HG03571 (cell line): ENCODE results near the gene HARS1.
A peak's percentile ranks its signal among the peaks of the same experiment; 100 is the strongest.
"Not testable (repeated sequence)": the region's sequence is repeated elsewhere in the genome, so short reads cannot be mapped to it uniquely, and the experiment has no call there.

Source experiments
- ATAC-seq: cut with Tn5 transposase; IDR thresholded peaks from one replicate; pipeline ENCODE4 v1.9.1; 2021; ENCODE audit not compliant: unreplicated experiment

The HARS1 gene

GRCh38 chr5:140690941-140691924 lies at the start of gene HARS1, which contains the start of gene HARS2:
Gene HARS1, minus strand, starts transcription at chr5:140691370. Its CDS starts 66 bp downstream, at chr5:140691304.
Gene HARS2, plus strand, starts transcription at chr5:140691455. Its CDS starts 194 bp downstream, at chr5:140691649.
- peak; percentile 96 for ATAC-seq

GRCh38 chr5:140737486-140737885 lies 46.3 kb upstream of the HARS1 start:
- ATAC-seq = no peak

DNA sequence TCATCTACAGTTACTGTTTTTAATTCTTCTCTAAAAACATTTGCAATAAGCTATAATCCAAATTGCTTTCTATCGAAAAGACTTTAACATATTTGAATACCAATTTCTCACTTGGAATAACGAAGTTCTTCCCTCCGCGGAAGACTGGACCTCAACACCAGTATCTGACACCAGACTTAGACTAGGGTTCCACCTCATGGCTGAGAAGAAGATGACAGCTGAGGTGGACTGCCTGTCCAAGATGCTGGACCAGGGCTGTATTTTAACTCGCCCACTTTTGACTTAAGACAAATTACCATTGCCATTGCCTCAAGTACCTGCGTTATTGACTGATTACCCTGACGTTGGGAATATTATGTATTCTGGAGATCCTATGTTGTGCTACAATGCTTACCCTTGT lies 43.2 kb upstream of the HARS1 start:
- no peak for ATAC-seq

DNA sequence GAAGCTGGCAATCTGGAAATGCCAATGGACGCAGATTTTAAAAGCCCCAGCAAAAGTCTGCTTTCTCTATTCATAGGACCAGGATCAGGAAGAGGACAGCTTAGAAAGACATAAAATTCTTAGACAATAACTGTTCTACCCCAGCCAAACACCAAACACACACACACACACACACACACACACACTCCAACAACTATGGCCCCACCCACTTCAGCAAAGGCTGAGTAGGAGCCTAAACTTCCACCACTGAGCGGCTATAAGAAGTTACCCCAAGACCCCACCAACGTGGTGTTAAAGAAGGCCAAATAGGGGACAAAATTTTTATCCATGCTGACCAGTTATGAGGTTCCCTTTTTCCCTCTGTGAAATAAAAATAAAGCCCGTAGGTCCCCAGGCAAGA lies 41.9 kb upstream of the HARS1 start:
- ATAC-seq = no peak

DNA sequence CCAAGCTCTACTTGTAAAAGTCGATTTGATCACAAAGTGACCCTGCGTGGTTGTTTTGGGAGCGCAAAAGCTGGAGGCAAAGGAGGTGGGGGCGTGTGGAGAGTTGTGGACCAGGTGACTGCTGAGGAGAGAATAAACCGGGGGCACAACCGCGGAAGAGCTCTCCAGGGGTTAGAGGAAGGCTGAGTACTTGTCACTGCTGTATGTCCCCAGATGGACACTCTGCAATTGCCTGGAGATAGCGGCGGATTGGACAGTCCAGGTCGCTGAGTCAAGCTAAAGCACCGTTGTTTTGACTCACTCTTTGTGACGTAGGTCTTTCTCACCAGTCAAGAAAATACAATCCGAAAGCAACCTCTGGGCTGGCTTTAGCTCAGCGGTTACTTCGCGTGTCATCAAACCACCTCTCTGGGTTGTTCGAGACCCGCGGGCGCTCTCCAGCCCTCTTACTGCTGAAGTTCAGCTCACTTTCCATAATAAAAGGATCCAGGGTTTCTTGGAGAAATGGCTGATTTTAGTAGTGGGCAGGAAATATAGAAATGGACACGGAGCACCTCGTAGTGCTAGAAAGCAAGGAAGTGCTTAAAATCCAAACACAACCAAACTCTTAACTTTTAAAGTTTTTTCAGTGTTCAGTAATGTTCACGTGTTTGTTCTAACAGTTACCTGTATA lies 34.8 kb upstream of the HARS1 start:
- ATAC-seq = peak; percentile 75

- not testable (repeated sequence) for ATAC-seq
These were observed 30.2 kb upstream of the HARS1 start for GRCh38 chr5:140721395-140721794.

- ATAC-seq = not testable (repeated sequence)
These were observed 29.6 kb upstream of the HARS1 start for GRCh38 chr5:140720738-140721137.

DNA sequence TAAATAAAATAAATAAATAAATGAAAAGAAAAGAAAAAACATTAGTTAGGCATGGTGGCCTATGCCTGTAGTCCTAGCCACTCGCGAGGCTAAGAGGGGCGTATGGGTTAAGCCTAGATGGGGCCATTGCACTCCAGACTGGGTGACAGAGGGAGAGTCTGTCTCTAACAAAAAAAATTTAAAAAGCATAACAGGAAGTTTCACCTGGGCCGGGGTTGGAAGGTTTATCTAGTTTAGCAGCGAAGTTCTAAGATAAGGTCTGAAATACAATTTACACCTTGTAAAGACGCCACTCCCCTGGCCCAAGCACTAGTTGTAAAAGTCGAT lies 27.1 kb upstream of the HARS1 start:
- no peak for ATAC-seq

DNA sequence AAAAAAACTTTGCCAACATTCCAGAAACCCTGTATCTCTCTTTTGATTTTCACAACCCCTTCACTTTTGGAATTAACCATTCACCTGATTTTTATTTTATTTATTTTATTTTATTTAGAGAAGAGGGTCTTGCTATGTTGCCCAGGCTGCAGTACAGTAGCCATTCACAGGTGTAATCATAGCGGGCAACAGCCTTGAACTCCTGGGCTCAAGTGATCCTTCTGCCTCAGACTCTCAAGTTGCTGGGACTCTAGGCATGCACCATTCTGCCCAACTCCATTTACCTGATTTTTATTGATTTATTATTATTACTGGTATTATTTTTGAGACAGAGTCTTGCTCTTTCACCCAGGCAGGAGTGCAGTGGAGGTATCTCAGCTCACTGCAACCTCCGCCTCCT lies 25.1 kb upstream of the HARS1 start:
- not testable (repeated sequence) for ATAC-seq

- ATAC-seq = no peak
These were observed 22.5 kb upstream of the HARS1 start for GRCh38 chr5:140713562-140714094.

DNA sequence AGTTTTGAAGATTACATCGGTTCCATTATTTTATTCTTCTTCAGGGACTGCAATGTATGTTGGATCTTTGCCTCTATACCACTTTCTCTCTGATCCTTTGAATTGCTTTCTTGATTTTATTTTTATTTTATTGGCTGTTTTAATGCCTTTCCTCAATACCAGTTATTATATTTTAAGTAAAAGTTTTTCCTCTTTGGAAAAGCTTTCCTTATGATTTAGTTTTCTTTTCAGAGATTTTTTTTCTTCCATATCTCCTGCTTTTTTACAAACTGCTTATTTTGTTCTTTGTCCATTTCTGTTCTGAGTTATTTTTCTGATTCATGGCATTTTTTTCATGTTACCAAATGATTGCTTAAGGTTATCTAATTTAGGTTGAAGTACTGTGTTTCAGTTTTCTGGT lies 20.6 kb upstream of the HARS1 start:
- ATAC-seq = no peak

DNA sequence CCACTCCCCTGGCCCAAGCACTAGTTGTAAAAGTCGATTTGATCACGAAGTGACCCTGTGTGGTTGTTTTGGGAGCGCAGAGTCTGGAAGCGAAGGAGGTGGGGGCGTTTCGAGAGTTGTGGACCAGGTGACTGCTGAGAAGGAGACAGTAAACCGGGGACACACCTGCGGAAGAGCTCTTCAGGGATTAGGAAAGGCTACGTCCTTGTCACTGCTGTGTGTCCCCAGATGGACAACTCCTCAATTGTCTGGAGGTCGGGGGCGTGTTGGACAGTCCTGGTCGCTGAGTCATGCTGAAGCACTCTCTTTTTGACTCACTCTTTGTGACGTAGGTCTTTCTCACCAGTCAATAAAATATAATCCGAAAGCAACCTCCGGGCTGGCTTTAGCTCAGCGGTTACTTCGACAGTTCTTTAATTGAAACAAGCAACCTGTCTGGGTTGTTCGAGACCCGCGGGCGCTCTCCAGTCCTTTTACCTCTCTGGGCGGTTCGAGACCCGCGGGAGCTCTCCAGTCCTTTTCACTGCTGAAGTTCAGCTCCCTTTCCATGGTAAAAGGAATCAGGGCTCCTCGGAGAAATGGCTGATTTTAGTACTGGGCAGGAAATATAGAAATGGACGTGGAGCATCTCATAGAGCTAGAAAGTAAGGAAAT lies 19.9 kb upstream of the HARS1 start:
- ATAC-seq = peak; percentile 86

GRCh38 chr5:140708787-140709186 lies 17.6 kb upstream of the HARS1 start:
- ATAC-seq = not testable (repeated sequence)

- ATAC-seq = no peak
These were observed 16.6 kb upstream of the HARS1 start for GRCh38 chr5:140707812-140708211.

- peak; percentile 95 for ATAC-seq
These were observed 9.3 kb upstream of the HARS1 start, which contains the start of gene ZMAT2 for GRCh38 chr5:140700177-140701144. Gene ZMAT2, plus strand, starts transcription at chr5:140700447. Its CDS starts 14 bp downstream, at chr5:140700461.

- no peak for ATAC-seq
These were observed 5.8 kb upstream of the HARS1 start for GRCh38 chr5:140696891-140697492.

DNA sequence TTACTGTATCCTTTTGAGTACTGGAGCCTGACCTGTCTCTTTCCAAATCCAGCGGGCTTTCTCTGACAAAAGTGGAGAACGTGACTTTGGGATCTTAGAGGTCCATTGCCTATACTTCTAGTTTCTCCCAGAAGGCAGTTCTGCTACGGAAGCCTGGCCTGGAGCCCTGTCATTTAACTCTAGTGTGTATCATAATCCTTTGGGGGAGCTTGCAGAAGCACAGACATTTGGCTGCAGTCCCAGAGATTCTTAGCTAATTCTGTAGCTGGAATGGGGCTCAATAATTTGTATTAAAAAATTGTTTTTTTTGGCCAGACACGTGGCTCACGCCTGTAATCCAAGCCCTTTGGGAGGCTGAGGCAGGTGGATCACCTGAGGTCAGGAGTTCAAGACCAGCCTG lies 3.1 kb upstream of the HARS1 start:
- no peak for ATAC-seq

- ATAC-seq = peak; percentile 3
These were observed 716 bp downstream of the HARS1 start for GRCh38 chr5:140690376-140690932.

GRCh38 chr5:140678993-140679392 lies 12.2 kb downstream of the HARS1 start:
- no peak for ATAC-seq
